Measurements from ENCODE around the gene PSPH. TPM values are rescaled to one million over a fixed set of nuclear protein-coding genes. Genes with fewer than 3 reads are reported as not detected.

PSPH gene
- total RNA-seq, 1 experiment from 2014 or later, result 50.7 TPM

DNA sequence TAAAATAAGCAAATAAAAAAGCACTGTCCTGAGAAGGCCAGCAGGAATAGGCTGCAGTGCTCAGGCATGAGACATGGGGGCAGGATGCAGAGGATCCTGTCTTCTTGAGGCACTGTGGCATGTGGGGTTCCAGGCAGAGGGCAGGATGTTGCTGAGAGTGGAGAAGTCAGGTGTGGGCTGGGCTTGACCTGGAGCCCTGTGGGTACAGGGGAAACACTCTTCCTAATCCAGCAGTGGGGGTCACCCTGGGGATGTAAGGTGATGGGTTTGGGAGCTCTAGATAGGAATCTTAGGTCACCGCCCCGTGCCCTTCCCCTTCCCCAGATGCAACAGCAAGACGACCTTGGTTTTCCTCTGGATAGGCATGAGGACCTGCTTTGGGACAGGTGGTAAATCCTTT is 26.4 kb upstream of the PSPH start:
- Histone ChIP-seq H3K27me3 (ENCODE audit: insufficient read depth, low read length) (no peaks in the 10 kb centered on the region), H3K9ac (ENCODE audit: low read length) (no peak overlapping the region), H4K20me1 (ENCODE audit: insufficient read depth) (no peaks in the 10 kb centered on the region), H2AFZ (ENCODE audit: low read depth, low read length, poor library complexity, severe bottlenecking) (no peak overlapping the region), H3K79me2 (ENCODE audit: insufficient read depth, low read length) (no peaks in the 10 kb centered on the region), H3K4me1 (ENCODE audit: control insufficient read depth in 1 of 2, insufficient read depth in 2 of 2, low read length in 2 of 2) (no peaks in the 10 kb centered on the region), H3K4me2 (ENCODE audit: low read length) (no peak overlapping the region), H3K9me3 (ENCODE audit: control insufficient read depth in 1 of 2, insufficient read depth in 1 of 2, low read depth in 1 of 2, low read length in 2 of 2) (no peaks in the 10 kb centered on the region), H3K9me2 (ENCODE audit: insufficient read depth) (no peaks in the 10 kb centered on the region), H3K4me3 (replicated peaks in 1 of 2; ENCODE audit: low read depth in 1 of 2, low read length in 2 of 2) (no peak overlapping the region), H3K36me3 (ENCODE audit: control insufficient read depth in 1 of 2, insufficient read depth in 2 of 2, low read length in 2 of 2) (peaks cover 16 to 27% of the 10 kb centered on the region in 2 experiments), H3K27ac (ENCODE audit: low read depth, low read length) (no peak overlapping the region)
- intact Hi-C loops (cut with micrococcal nuclease), result no loop called here
- no peak for DNase-seq (ENCODE audit: low read depth, low spot score)
- no TSS peak for BruUV-seq (replicated peaks)
- TF ChIP-seq CEBPB (IDR thresholded peaks at IDR 0.05; ENCODE audit: low read depth), result no peak
- TF ChIP-seq POLR2A (IDR thresholded peaks at IDR 0.05; ENCODE audit: borderline replicate concordance, extremely low read depth, insufficient read depth, insufficient read length), result no peak
- TF ChIP-seq ZFX (IDR thresholded peaks at IDR 0.05), result no peak
- TF ChIP-seq ELF1 (IDR thresholded peaks at IDR 0.05; ENCODE audit: borderline replicate concordance, low read depth), result no peak
- TF ChIP-seq JUND (IDR thresholded peaks at IDR 0.05), result no peak
- no peak for TF ChIP-seq RAD21 (IDR thresholded peaks at IDR 0.05; ENCODE audit: low read depth)
- no peak for TF ChIP-seq CBX3 (IDR thresholded peaks at IDR 0.05; ENCODE audit: low read depth)
- no peak for TF ChIP-seq EZH2 (IDR thresholded peaks at IDR 0.05)
- no peak for TF ChIP-seq YY1 (IDR thresholded peaks at IDR 0.05; ENCODE audit: extremely low read depth, insufficient replicate concordance, low read depth, low read length)
- TF ChIP-seq TCF7L2 (IDR thresholded peaks at IDR 0.05; ENCODE audit: borderline replicate concordance, extremely low read depth, insufficient read depth, insufficient read length), result no peak
- TF ChIP-seq ATF3 (IDR thresholded peaks at IDR 0.05), result no peak
- no peak for TF ChIP-seq SIN3A (IDR thresholded peaks at IDR 0.05; ENCODE audit: low read depth)
- TF ChIP-seq ZNF274 (IDR thresholded peaks at IDR 0.05; ENCODE audit: low read depth, low read length), result no peak
- ChIA-PET CTCF (no interaction called here), RAD21 (ENCODE audit: low non-redundant PET in 1 of 2, low total read pairs in 2 of 2, uncharacterized antibody in 2 of 2, unreplicated experiment in 2 of 2) (no interaction called here), POLR2A (no interaction called here)
- no peak for ATAC-seq
